Gastroesophageal sphincter (tissue), 4 donors: ENCODE measurements around the gene TRERF1. TPM values are rescaled to one million over a fixed set of nuclear protein-coding genes. Genes with fewer than 3 reads are reported as not detected.

Experiments used
- ATAC-seq: fragments of 150-250 bp; one replicate; pipeline ENCODE4 v1.9.1; 2016; ENCODE audit warnings: mild to moderate bottlenecking, moderate library complexity
- H3K27ac ChIP-seq, 4 donors: fragments of 200-600 bp; sonication (generic) in 3 of 4; 1 replicate in 3 of 4; 2 replicates in 1 of 4; pipeline ENCODE4 v1.5.1; 2016 to 2019
- H3K27me3 ChIP-seq: fragments of 200-600 bp; sonication (generic); one replicate; pipeline ENCODE4 v1.5.1; 2019
- H3K36me3 ChIP-seq, 2 donors: fragments of 200-600 bp; sonication (generic); one replicate each; pipeline ENCODE4 v1.5.1; 2019; ENCODE audit warnings: control low read depth in 1 of 2
- H3K4me1 ChIP-seq, 3 donors: fragments of 200-600 bp; sonication (generic); 1 replicate in 2 of 3; 2 replicates in 1 of 3; pipeline ENCODE4 v1.5.1; 2016 to 2019; ENCODE audit warnings: control low read depth in 2 of 3
- H3K4me3 ChIP-seq, 2 donors: fragments of 200-600 bp; sonication (generic); one replicate each; pipeline ENCODE4 v1.5.1; 2019; ENCODE audit warnings: mild to moderate bottlenecking in 1 of 2, moderate library complexity in 1 of 2
- H3K9me3 ChIP-seq, 3 donors: fragments of 200-600 bp; sonication (generic); one replicate each; pipeline ENCODE4 v1.5.1; 2017 to 2019; ENCODE audit warnings: control low read depth in 2 of 3
- EP300 ChIP-seq: sonication (generic); formaldehyde crosslinking; IDR thresholded peaks from one replicate; pipeline ENCODE4 v1.6.1; 2017; ENCODE audit warnings: antibody characterized with exemption, mild to moderate bottlenecking
- POLR2A ChIP-seq, 2 donors: fragments of 450-650 bp; IDR thresholded peaks; one replicate each; pipeline ENCODE4 v1.6.1; 2017; ENCODE audit warnings: antibody characterized with exemption in 2 of 2, mild to moderate bottlenecking in 2 of 2, moderate library complexity in 1 of 2
- POLR2AphosphoS5 ChIP-seq: sonication (generic); formaldehyde crosslinking; IDR thresholded peaks from one replicate; pipeline ENCODE4 v1.6.1; 2017; ENCODE audit warnings: antibody characterized with exemption
- WGBS, 2 donors: methylation state at CpG; one replicate each; pipeline ENCODE4 v1.1.5; 2018; ENCODE audit warnings: low coverage in 1 of 2; 5-methylcytosine and 5-hydroxymethylcytosine counted together
- total RNA-seq, 4 donors: library from RNA; depleted of rRNA; stranded (reverse); fragments of >200 nt; gene quantifications; one replicate each; pipeline ENCODE4 v1.1.0, GENCODE V29; 2016
- TF ChIP-seq, protein P1 (sequence below), 4 experiments: fragments of 200-600 bp in 2 of 4; fragments of 450-650 bp in 2 of 4; sonication (generic) in 1 of 4; IDR thresholded peaks; one replicate each; pipeline ENCODE4 v1.5.1; 2017 to 2019; ENCODE audit warnings: antibody characterized with exemption in 4 of 4, mild to moderate bottlenecking in 2 of 4, moderate library complexity in 2 of 4

The TRERF1 gene
- total RNA-seq, 4 donors from 2014 or later = 3.2 to 7.4 (median 5.4) TPM

DNA sequence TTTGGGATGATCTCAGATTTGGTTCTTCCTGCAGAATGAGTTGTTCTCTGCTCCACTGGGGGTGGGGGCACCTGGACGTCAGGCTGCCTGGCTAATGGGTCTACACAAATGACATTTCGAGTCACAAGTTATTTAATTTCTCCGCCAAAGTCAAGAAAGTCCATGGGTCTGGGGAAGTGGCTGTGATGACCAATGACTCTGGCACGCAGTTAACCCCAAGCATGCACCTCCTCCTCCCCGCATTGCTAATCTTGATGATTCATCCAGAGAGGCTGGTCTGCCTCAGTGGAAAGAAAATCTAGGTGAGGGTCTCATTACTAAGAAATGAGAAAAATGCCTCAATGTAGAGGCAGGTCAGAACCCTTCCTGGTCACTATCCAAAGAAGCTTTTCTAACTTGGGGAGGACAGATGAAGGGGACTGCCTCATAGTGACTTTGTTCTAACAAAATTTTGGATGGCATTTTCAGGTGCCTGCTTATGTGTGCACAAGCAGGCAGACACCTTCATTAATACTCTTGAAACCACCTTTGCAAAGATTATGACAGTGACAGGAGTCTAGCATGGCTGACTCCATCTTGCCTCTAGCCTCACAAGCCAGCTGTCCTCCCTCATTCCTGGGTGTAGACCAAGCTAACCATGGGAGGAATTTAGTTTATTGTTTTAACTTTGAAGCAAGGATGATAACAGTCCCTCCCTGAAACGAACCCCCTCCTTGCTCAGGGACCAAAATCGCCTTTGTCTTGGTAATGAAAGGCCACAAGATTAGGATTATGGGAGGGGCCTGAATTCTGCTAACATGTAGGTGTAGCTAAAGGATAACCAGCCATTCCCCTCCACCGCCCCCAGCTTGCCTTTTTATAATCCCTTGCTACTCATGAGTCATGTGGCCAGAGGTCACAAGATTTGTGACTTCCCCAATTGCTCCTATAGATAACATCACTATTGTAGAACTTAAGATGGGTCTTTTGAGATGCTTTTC is 135.4 kb downstream of the TRERF1 start:
- peaks cover 0 to 37% (median 0%) of the 10 kb centered on the region in 3 donors for H3K4me1 ChIP-seq
- TF ChIP-seq EP300 (no peak), POLR2A (IDR thresholded peaks at IDR 0.05) (no peak), POLR2AphosphoS5 (no peak)
- TF ChIP-seq, protein P1, sequence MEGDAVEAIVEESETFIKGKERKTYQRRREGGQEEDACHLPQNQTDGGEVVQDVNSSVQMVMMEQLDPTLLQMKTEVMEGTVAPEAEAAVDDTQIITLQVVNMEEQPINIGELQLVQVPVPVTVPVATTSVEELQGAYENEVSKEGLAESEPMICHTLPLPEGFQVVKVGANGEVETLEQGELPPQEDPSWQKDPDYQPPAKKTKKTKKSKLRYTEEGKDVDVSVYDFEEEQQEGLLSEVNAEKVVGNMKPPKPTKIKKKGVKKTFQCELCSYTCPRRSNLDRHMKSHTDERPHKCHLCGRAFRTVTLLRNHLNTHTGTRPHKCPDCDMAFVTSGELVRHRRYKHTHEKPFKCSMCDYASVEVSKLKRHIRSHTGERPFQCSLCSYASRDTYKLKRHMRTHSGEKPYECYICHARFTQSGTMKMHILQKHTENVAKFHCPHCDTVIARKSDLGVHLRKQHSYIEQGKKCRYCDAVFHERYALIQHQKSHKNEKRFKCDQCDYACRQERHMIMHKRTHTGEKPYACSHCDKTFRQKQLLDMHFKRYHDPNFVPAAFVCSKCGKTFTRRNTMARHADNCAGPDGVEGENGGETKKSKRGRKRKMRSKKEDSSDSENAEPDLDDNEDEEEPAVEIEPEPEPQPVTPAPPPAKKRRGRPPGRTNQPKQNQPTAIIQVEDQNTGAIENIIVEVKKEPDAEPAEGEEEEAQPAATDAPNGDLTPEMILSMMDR (IDR thresholded peaks at IDR 0.05) = no peak
- no peaks in the 10 kb centered on the region for H3K27me3 ChIP-seq
- H3K27ac ChIP-seq = no peak overlapping the region
- no peak for ATAC-seq
- H3K36me3 ChIP-seq = no peaks in the 10 kb centered on the region
- no peaks in the 10 kb centered on the region for H3K9me3 ChIP-seq
- 45 to 85% methylated on average over 4 of the region's 8 CpGs for WGBS, 2 donors
- no peak overlapping the region for H3K4me3 ChIP-seq

DNA sequence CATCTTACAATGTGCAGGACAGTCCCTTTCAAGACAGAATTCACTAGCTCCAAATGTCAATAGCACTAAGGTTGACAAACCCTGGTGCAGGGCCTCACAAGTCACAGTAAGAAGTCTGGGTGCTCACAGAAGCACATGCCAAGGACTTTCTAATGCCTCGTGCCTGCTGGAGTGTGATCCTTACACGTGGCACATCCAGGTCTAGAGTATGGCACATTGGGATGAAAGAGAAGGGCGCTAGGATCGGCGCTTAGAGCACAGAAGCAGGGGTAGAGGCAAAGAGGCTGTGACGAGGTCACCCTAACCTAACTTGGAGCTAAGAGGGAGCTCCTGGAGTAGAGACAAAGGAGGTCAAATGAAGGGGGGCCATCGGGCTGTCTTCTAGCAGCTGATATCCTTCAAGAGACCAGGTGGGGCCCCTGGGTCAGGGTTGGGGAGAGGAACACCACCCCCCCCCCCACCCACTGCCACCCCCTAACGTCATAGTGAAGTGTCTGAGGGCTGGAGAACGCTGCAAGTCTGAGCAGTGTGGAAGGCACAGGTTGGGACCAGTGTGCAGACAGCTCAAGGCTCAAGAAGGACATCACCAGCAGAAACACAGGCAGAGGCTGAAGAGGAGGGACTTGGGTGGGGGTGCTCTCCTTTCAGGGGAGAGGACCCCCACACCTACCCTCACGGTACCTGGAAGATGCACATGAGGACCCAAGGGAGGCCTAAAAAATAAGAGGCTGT is 136.3 kb downstream of the TRERF1 start:
- Histone ChIP-seq H3K4me3 (no peak overlapping the region), H3K4me1 (peaks cover 0 to 37% (median 0%) of the 10 kb centered on the region in 3 donors), H3K27ac (no peak overlapping the region), H3K9me3 (no peaks in the 10 kb centered on the region), H3K36me3 (no peaks in the 10 kb centered on the region), H3K27me3 (no peaks in the 10 kb centered on the region)
- 90 to 96% methylated on average over 4 to 7 of the region's 10 CpGs for WGBS, 2 donors
- no peak for ATAC-seq
- TF ChIP-seq EP300 = no peak
- no peak for TF ChIP-seq POLR2A (IDR thresholded peaks at IDR 0.05)
- TF ChIP-seq POLR2AphosphoS5 = no peak
- TF ChIP-seq, protein P1 (IDR thresholded peaks at IDR 0.05) = no peak

DNA sequence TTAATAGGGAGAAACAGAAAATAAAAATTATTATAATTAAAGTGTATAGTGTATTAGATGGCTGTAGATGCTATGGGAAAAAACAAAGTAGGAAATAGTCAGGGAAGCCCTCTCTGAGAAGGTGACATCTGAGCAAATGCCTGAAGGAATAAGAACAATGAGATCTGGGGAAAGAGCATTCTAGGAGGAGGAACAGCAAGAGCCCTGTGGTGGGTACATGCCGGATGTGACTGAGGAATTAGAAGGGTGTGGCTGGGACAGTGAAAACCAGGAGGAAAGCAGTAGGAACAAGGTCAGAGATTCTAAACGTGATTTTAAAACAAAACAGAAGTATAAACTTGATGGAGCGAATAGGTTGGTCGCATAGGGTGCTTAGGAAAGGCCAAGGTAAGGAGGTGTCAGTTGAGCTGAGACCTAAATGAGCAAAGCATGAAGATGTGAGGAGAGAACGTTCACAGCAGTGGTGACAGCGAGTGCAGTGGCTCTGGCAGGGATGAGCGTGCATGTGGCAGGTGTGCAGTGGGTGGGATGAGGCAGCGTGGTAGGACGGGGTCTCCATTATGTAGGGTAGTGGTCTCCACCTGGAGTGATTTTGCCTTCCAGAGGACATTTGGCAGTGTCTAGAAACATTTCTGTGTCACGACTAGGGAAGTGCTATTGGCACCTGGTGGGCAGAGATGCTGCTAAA is 137.0 kb downstream of the TRERF1 start:
- peak overlapping the region in 1 of 4 donors; percentile 39 for H3K27ac ChIP-seq
- H3K36me3 ChIP-seq = no peaks in the 10 kb centered on the region
- no peaks in the 10 kb centered on the region for H3K9me3 ChIP-seq
- WGBS, 2 donors = 83 to 84% methylated on average over 7 to 10 of the region's 10 CpGs
- H3K4me1 ChIP-seq = peaks cover 0 to 37% (median 0%) of the 10 kb centered on the region in 3 donors
- no peak overlapping the region for H3K4me3 ChIP-seq
- TF ChIP-seq EP300 (no peak), POLR2AphosphoS5 (no peak), POLR2A (IDR thresholded peaks at IDR 0.05) (no peak)
- TF ChIP-seq, protein P1 (IDR thresholded peaks at IDR 0.05) = no peak
- ATAC-seq = no peak
- no peaks in the 10 kb centered on the region for H3K27me3 ChIP-seq

DNA sequence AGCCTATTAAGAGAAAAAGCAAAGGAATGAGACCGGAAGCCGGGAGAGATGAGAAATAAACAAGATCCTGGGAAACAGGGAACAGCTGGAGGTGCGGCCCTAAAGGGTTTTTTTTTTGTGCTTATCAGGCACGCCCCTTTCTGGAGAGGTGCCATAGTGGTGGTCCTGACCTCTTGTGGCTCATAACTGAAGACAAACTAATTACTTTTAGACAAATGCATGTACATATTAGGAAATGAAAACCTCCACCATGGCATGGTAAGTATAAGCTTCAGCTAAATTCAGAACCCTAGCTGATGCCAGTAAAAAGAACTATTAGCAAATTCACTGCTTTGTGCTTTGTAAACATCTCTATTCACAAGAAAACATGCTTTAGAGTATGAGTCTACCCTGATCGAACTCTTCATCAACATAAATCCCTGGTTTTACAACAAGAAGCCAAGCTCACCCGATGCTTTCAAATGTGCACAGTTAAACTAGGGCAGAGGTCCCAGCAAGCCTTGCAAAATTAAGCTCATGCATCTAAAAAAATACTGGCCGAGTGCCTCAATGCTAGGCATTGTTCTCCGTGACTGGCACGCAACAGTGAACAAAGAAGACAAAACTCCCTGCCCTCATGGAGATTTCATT is 137.7 kb downstream of the TRERF1 start:
- no peaks in the 10 kb centered on the region for H3K36me3 ChIP-seq
- 55 to 57% methylated on average over 7 to 9 of the region's 9 CpGs for WGBS, 2 donors
- H3K9me3 ChIP-seq = no peaks in the 10 kb centered on the region
- H3K4me1 ChIP-seq = peaks cover 0 to 37% (median 0%) of the 10 kb centered on the region in 3 donors
- H3K4me3 ChIP-seq = no peak overlapping the region
- peak overlapping the region in 2 of 4 donors; percentile 32 to 39 for H3K27ac ChIP-seq
- no peaks in the 10 kb centered on the region for H3K27me3 ChIP-seq
- ATAC-seq = no peak
- TF ChIP-seq, protein P1 (IDR thresholded peaks at IDR 0.05) = no peak
- TF ChIP-seq POLR2A (IDR thresholded peaks at IDR 0.05) (no peak), EP300 (no peak), POLR2AphosphoS5 (no peak)
